ENCODE measurements around the gene CNP.
"Not testable (repeated sequence)": the region's sequence is repeated elsewhere in the genome, so short reads cannot be mapped to it uniquely, and the experiment has no call there.

Gene CNP

GRCh38 chr17:41966463-41967140 is at the start of gene CNP:
TSS of gene CNP (plus strand) at chr17:41966795. CDS start at chr17:41966885, 90 bp downstream.
- DNase-seq (ENCODE audit: low read depth in 1 of 2, low spot score in 1 of 2) = peak; percentile 93 to 97
- in situ Hi-C loops (cut with HindIII; ENCODE audit: low pct_unique_long_range_greater_than_20kb, low sequenced_read_pairs) = no loop called here
- no peak for TF ChIP-seq JUND (IDR thresholded peaks at IDR 0.05; ENCODE audit: low read depth)

DNA sequence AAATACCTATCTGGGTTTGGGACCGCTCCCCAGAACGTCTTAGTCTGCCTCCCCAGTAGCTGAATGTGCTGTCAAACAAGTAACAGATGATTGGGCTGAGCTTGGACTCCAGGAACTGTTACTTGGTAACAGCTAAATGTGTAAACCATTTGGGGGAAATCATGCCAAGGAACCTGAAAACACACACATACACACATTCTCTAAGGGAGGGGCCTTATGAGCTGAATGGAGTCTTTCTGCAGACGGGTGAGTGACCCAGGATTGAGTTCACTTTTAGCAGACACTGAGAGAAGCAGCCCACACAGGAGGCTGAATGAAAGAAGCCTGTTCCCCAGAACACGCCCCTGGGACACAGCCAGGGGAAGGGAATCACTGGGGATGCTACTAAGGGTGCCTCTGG is 49.4 kb upstream of the CNP start:
- TF ChIP-seq JUND (IDR thresholded peaks at IDR 0.05; ENCODE audit: low read depth) = no peak
- peak; percentile 35 to 52 for DNase-seq (ENCODE audit: low read depth in 1 of 2, low spot score in 1 of 2)

GRCh38 chr17:41917679-41918313 is 48.8 kb upstream of the CNP start:
- no peak for DNase-seq (ENCODE audit: low read depth in 1 of 2, low spot score in 1 of 2)
- in situ Hi-C loops (cut with HindIII; ENCODE audit: low pct_unique_long_range_greater_than_20kb, low sequenced_read_pairs) = no loop called here

More for the DNA sequence above, 49.4 kb upstream of the CNP start:
- in situ Hi-C loops (cut with HindIII; ENCODE audit: low pct_unique_long_range_greater_than_20kb, low sequenced_read_pairs) = no loop called here

DNA sequence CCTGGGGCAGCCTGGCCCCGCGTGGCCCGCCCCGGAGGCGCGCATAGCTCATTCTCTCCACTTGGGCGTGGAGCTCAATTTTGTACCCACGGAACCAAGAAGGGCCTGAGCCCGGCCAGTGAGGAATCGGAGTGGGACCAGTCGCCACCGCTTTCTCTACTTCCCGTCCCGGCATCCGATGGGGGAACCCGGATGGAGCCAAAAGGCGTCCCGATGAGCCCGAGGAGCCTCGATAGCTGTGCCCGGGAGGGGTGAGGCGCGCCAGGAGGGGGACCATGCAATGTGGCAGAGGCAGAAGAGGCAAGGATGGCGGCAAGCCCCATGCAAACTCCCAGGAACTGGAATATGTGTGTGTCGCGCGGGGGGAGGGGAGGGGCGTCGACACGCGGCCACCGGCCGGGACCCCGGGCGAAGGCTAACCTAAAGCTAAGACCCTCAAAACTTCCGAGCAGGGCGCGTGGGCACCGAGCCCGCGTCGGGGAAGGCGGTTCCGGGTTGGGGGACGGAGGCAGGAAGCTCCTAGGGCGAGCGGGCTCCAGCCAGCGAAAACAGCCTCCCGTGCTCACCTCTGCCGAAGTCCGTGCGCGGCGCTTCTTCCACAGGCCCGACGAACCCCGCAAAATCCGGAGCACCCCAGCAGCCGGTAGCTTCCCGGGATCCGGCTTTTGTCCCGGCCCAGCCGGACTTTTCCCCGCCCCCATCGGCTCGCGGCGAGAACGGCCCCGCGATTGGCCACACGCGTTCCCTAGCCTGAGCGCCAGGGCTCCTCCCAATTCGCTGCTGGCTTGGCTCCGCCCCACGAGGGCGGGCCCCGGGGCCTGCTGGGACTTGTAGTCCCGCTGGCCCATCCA is 48.1 kb upstream of the CNP start, which contains the start of gene ACLY:
ACLY (minus strand) TSS at position 638 of the 851 bp plus-strand sequence. CDS start 5,078 bp downstream, outside the sequence.
- in situ Hi-C loops (cut with HindIII; ENCODE audit: low pct_unique_long_range_greater_than_20kb, low sequenced_read_pairs) = no loop called here
- peak; percentile 98 to 99 for DNase-seq (ENCODE audit: low read depth in 1 of 2, low spot score in 1 of 2)
- TF ChIP-seq JUND (IDR thresholded peaks at IDR 0.05; ENCODE audit: low read depth) = no peak

More at GRCh38 chr17:41917679-41918313, 48.8 kb upstream of the CNP start:
- TF ChIP-seq JUND (IDR thresholded peaks at IDR 0.05; ENCODE audit: low read depth) = no peak

- in situ Hi-C loops (cut with HindIII; ENCODE audit: low pct_unique_long_range_greater_than_20kb, low sequenced_read_pairs) = no loop called here
- DNase-seq (ENCODE audit: low read depth in 1 of 2, low spot score in 1 of 2) = peak; percentile 83 to 86
- TF ChIP-seq JUND (IDR thresholded peaks at IDR 0.05; ENCODE audit: low read depth) = no peak
Observed at GRCh38 chr17:41919165-41919817, 47.3 kb upstream of the CNP start.

DNA sequence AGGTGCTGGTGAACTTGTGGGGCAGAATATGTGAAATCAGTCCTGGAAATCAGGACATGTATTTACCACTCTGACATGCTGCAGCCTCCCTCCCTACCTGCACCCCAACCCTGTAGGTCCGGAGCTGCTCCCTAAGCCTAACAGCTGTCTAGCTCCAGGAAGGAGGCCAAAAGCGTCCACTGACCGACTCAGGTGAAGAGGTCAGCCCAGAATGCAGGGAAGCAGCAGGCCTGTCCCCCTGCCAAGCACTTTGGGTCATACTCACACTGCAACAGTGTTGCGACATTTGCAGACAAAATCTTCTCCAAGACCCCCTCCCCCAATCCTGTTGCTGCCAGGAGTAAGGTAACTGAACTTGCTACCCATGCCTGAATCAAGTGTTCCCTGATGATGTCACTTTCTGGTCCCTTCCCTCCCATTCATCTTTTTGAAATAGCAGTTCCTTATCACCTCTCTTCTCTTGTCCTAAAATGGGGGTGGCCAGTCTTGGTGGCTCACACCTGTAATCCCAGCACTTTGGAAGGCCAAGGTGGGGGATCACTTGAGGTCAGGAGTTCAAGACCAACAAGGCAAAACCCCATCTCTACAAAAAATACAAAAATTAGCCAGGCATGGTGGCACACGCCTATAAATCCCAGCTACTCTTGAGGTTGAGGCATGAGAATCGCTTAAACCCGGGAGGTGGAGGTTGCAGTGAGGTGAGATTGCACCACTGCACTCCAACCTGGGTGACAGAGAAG is 46.6 kb upstream of the CNP start:
- in situ Hi-C loops (cut with HindIII; ENCODE audit: low pct_unique_long_range_greater_than_20kb, low sequenced_read_pairs) = no loop called here
- DNase-seq (ENCODE audit: low read depth in 1 of 2, low spot score in 1 of 2) = peak in 1 of 2 experiments; percentile 60
- no peak for TF ChIP-seq JUND (IDR thresholded peaks at IDR 0.05; ENCODE audit: low read depth)

DNA sequence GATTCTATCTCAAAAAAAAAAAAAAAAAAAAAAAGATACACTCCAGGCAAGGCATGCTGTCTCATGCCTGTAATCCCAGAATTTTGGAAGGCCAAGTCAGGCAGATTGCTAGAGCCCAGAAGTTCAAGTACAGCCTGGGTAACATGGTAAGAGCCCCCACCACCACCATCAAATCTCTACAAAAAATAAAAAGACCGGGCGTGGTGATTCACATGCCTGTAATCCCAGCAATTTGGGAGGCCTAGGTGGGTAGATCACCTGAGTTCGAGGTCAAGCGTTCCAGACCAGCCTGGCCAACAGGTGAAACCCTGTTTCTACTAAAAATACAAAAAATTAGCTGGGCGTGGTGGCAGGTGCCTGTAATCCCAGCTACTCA is 46.0 kb upstream of the CNP start:
- TF ChIP-seq JUND (IDR thresholded peaks at IDR 0.05; ENCODE audit: low read depth) = no peak
- DNase-seq (ENCODE audit: low read depth in 1 of 2, low spot score in 1 of 2) = no peak
- in situ Hi-C loops (cut with HindIII; ENCODE audit: low pct_unique_long_range_greater_than_20kb, low sequenced_read_pairs) = no loop called here

GRCh38 chr17:41925991-41926590 is 40.5 kb upstream of the CNP start:
- no peak for TF ChIP-seq JUND (IDR thresholded peaks at IDR 0.05; ENCODE audit: low read depth)
- DNase-seq (ENCODE audit: low read depth in 1 of 2, low spot score in 1 of 2) = no peak
- in situ Hi-C loops (cut with HindIII; ENCODE audit: low pct_unique_long_range_greater_than_20kb, low sequenced_read_pairs) = no loop called here

GRCh38 chr17:41928693-41929251 is 37.8 kb upstream of the CNP start:
- no peak for TF ChIP-seq JUND (IDR thresholded peaks at IDR 0.05; ENCODE audit: low read depth)
- no peak for DNase-seq (ENCODE audit: low read depth in 1 of 2, low spot score in 1 of 2)
- in situ Hi-C loops (cut with HindIII; ENCODE audit: low pct_unique_long_range_greater_than_20kb, low sequenced_read_pairs) = no loop called here

DNA sequence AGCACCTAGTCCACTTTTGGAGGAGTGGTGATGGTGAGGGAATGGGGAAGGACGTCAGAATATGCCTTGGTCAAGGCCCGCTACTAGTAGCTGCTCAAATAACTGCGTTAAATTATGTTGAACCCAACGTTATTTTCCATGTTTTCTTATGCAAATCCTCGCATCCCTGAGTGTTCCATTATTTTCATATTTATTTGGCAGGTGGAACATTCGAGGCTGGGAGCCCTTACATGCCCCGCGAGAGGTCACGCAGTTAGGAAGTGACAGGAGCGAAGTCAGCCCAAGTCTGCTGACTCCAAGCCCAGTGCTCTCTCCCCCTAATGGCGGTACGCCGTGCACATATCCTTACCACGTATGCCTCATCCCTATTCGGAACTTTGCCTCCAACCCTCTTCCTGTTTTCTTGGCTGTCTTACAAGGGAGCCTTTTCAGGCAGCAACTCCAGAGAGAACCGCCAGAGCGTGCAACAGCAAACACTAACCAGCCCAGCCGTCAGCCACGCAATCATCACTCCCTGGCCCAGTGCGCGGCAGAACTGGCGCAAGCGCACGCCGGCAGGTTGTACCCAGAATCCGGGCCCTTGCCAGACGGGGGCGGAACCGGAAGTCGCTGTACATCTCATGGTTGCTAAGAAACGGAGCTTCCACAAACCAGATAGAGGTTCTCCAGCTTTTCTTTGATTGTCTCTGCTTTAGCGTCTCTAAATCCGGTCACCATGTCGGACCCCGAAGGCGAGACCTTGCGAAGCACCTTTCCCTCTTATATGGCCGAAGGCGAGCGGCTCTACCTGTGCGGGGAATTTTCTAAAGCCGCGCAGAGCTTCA is 36.4 kb upstream of the CNP start, which contains the start of gene ODAD4:
ODAD4 (plus strand) TSS at position 609 of the 824 bp plus-strand sequence; CDS start at position 716, 107 bp downstream.
- DNase-seq (ENCODE audit: low read depth in 1 of 2, low spot score in 1 of 2) = peak; percentile 95 to 97
- TF ChIP-seq JUND (IDR thresholded peaks at IDR 0.05; ENCODE audit: low read depth) = no peak
- in situ Hi-C loops (cut with HindIII; ENCODE audit: low pct_unique_long_range_greater_than_20kb, low sequenced_read_pairs) = no loop called here

GRCh38 chr17:41930833-41931156 is 35.8 kb upstream of the CNP start:
- DNase-seq (ENCODE audit: low read depth in 1 of 2, low spot score in 1 of 2); in situ Hi-C loops (cut with HindIII; ENCODE audit: low pct_unique_long_range_greater_than_20kb, low sequenced_read_pairs): not testable (repeated sequence)

GRCh38 chr17:41931715-41932114 is 34.9 kb upstream of the CNP start:
- in situ Hi-C loops (cut with HindIII; ENCODE audit: low pct_unique_long_range_greater_than_20kb, low sequenced_read_pairs); DNase-seq (ENCODE audit: low read depth in 1 of 2, low spot score in 1 of 2): not testable (repeated sequence)

Measured in T47D (cell line).